Left ventricle myocardium superior (tissue), 1 donor: ENCODE measurements around the gene NR1H3. TPM values are rescaled to one million over a fixed set of nuclear protein-coding genes. Genes with fewer than 3 reads are reported as not detected.

Experiments used
- ATAC-seq: fragments of 200-7000 bp; cut with Tn5 transposase; one replicate; pipeline ENCODE4 v1.9.1; 2020; ENCODE audit warnings: mild to moderate bottlenecking, moderate library complexity
- DNase-seq: peaks from one replicate; pipeline ENCODE4 v3.0.0-alpha.2; 2020
- intact Hi-C: fragments of 100-400 bp; cut with micrococcal nuclease; formaldehyde crosslinking; loops from one replicate; pipeline ENCODE4 v1.11.0; 2022
- total RNA-seq: library from RNA; stranded (reverse); fragmentation: NEBNext Ultra II Directional; extraction: Animal tissue kit (Norgen Biotek cat#: 25700); gene quantifications from one replicate; pipeline ENCODE4 v1.2.1, GENCODE V29; 2021
- donor health status: DM: no; HTN: yes; CAD: no; lungs with severe emphysema.

The NR1H3 gene
- total RNA-seq, 1 donor from 2014 or later: 15.6 TPM

- intact Hi-C loops: no loop called here
- DNase-seq (no peak), ATAC-seq (no peak)
Measured at GRCh38 chr11:47242596-47243192, 15.1 kb upstream of the NR1H3 start.

- intact Hi-C loops: no loop called here
- no peak for ATAC-seq
- no peak for DNase-seq
Measured at GRCh38 chr11:47243454-47243853, 14.3 kb upstream of the NR1H3 start.

- intact Hi-C loops: no loop called here
- peak; percentile 3 for ATAC-seq
- no peak for DNase-seq
Measured at GRCh38 chr11:47244448-47245350, 13.1 kb upstream of the NR1H3 start.

- intact Hi-C loops: no loop called here
- DNase-seq: no peak
- ATAC-seq: no peak
Measured at GRCh38 chr11:47245611-47246357, 12.0 kb upstream of the NR1H3 start.

- ATAC-seq (no peak), DNase-seq (no peak)
- intact Hi-C loops: no loop called here
Measured at GRCh38 chr11:47247502-47247901, 10.3 kb upstream of the NR1H3 start.

GRCh38 chr11:47248304-47248663 is 9.5 kb upstream of the NR1H3 start:
- DNase-seq (no peak), ATAC-seq (peak; percentile 49)
- intact Hi-C loops: no loop called here

GRCh38 chr11:47248664-47249377 is 9.0 kb upstream of the NR1H3 start, which contains the start of gene ACP2:
TSS of gene ACP2 (minus strand) at chr11:47248814. CDS start at chr11:47248789, 25 bp downstream.
- intact Hi-C loops: no loop called here
- ATAC-seq: peak; percentile 95
- DNase-seq: peak; percentile 93

- intact Hi-C loops: no loop called here
- DNase-seq: no peak
- ATAC-seq: no peak
Measured at GRCh38 chr11:47249378-47249715, 8.4 kb upstream of the NR1H3 start.

- ATAC-seq: no peak
- DNase-seq: no peak
- intact Hi-C loops: no loop called here
Measured at GRCh38 chr11:47251751-47252150, 6.0 kb upstream of the NR1H3 start.

- DNase-seq: no peak
- intact Hi-C loops: no loop called here
- no peak for ATAC-seq
Measured at GRCh38 chr11:47253660-47254059, 4.1 kb upstream of the NR1H3 start.

- ATAC-seq: peak; percentile 3
- intact Hi-C loops: no loop called here
- DNase-seq: no peak
Measured at GRCh38 chr11:47254386-47254785, 3.4 kb upstream of the NR1H3 start.

- DNase-seq: no peak
- intact Hi-C loops: no loop called here
- no peak for ATAC-seq
Measured at GRCh38 chr11:47256374-47256773, 1.4 kb upstream of the NR1H3 start.

- ATAC-seq (no peak), DNase-seq (no peak)
- intact Hi-C loops: no loop called here
Measured at GRCh38 chr11:47257177-47257516, 649 bp upstream of the NR1H3 start.

GRCh38 chr11:47258317-47258902 is 614 bp downstream of the NR1H3 start:
- ATAC-seq (no peak), DNase-seq (no peak)
- intact Hi-C loops: no loop called here

- intact Hi-C loops: no loop called here
- DNase-seq (no peak), ATAC-seq (peak; percentile 24)
Measured at GRCh38 chr11:47259232-47259977, 1.6 kb downstream of the NR1H3 start.

- intact Hi-C loops: no loop called here
- ATAC-seq (no peak), DNase-seq (no peak)
Measured at GRCh38 chr11:47260366-47260765, 2.6 kb downstream of the NR1H3 start.

- intact Hi-C loops: no loop called here
- DNase-seq (no peak), ATAC-seq (no peak)
Measured at GRCh38 chr11:47261291-47261800, 3.5 kb downstream of the NR1H3 start.

- DNase-seq (no peak), ATAC-seq (no peak)
- intact Hi-C loops: no loop called here
Measured at GRCh38 chr11:47264119-47264518, 6.3 kb downstream of the NR1H3 start.
